ENCODE results near the gene NRDC. TPM values are rescaled to one million over a fixed set of nuclear protein-coding genes. Genes with fewer than 3 reads are reported as not detected.

Gene NRDC
- total and polyA plus RNA-seq, 7 donors, result 34.4 to 91.4 (median 71.0) TPM

GRCh38 chr1:51752073-51752948, 126.2 kb downstream of the NRDC start:
- Histone ChIP-seq H3K4me1 (no peaks in the 10 kb centered on the region), H3K36me3 (peaks cover 0 to 37% (median 4%) of the 10 kb centered on the region in 4 donors), H3K27ac (no peak overlapping the region), H3K27me3 (no peaks in the 10 kb centered on the region), H3K9me3 (no peaks in the 10 kb centered on the region), H3K4me3 (no peak overlapping the region)
- 94 to 97% methylated on average over 11 of the region's 11 CpGs for WGBS, 2 donors
- TF ChIP-seq POLR2A (IDR thresholded peaks at IDR 0.05), result no peak
- no peak for TF ChIP-seq EP300 (IDR thresholded peaks at IDR 0.05)
- no peak for DNase-seq
- intact Hi-C loops (cut with DNase I), result no loop called here

GRCh38 chr1:51750729-51751128, 127.8 kb downstream of the NRDC start:
- H3K4me3 ChIP-seq, result no peak overlapping the region
- H3K27ac ChIP-seq, result no peak overlapping the region
- H3K4me1 ChIP-seq, result no peaks in the 10 kb centered on the region
- DNase-seq, result no peak
- no peaks in the 10 kb centered on the region for H3K9me3 ChIP-seq
- intact Hi-C loops (cut with DNase I), result no loop called here
- peaks cover 0 to 33% (median 4%) of the 10 kb centered on the region in 4 donors for H3K36me3 ChIP-seq
- TF ChIP-seq POLR2AphosphoS5 (IDR thresholded peaks at IDR 0.05), result no peak
- TF ChIP-seq EP300 (IDR thresholded peaks at IDR 0.05), result no peak
- TF ChIP-seq POLR2A (IDR thresholded peaks at IDR 0.05), result no peak
- TF ChIP-seq CTCF (IDR thresholded peaks at IDR 0.05), result no peak
- no peaks in the 10 kb centered on the region for H3K27me3 ChIP-seq
- WGBS, 2 donors, result 97% methylated on average over 1 of the region's 1 CpG

GRCh38 chr1:51750218-51750617, 128.3 kb downstream of the NRDC start:
- Histone ChIP-seq H3K9me3 (no peaks in the 10 kb centered on the region), H3K36me3 (peaks cover 0 to 28% (median 4%) of the 10 kb centered on the region in 4 donors), H3K4me3 (no peak overlapping the region), H3K27me3 (no peaks in the 10 kb centered on the region), H3K4me1 (no peaks in the 10 kb centered on the region), H3K27ac (no peak overlapping the region)
- DNase-seq, result no peak
- TF ChIP-seq CTCF (IDR thresholded peaks at IDR 0.05), result no peak
- TF ChIP-seq POLR2AphosphoS5 (IDR thresholded peaks at IDR 0.05), result no peak
- TF ChIP-seq EP300 (IDR thresholded peaks at IDR 0.05), result no peak
- no peak for TF ChIP-seq POLR2A (IDR thresholded peaks at IDR 0.05)
- 95 to 96% methylated on average over 3 of the region's 3 CpGs for WGBS, 2 donors
- intact Hi-C loops (cut with DNase I), result no loop called here

GRCh38 chr1:51749151-51749550, 129.4 kb downstream of the NRDC start:
- Histone ChIP-seq H3K27ac (no peak overlapping the region), H3K9me3 (no peaks in the 10 kb centered on the region), H3K4me3 (no peak overlapping the region), H3K4me1 (peaks cover 0 to 6% (median 0%) of the 10 kb centered on the region in 4 donors), H3K27me3 (no peaks in the 10 kb centered on the region), H3K36me3 (peaks cover 0 to 26% (median 3%) of the 10 kb centered on the region in 4 donors)
- no peak for DNase-seq
- no peak for TF ChIP-seq POLR2A (IDR thresholded peaks at IDR 0.05)
- TF ChIP-seq EP300 (IDR thresholded peaks at IDR 0.05), result no peak
- no peak for TF ChIP-seq POLR2AphosphoS5 (IDR thresholded peaks at IDR 0.05)
- TF ChIP-seq CTCF (IDR thresholded peaks at IDR 0.05), result no peak
- 97 to 98% methylated on average over 3 of the region's 3 CpGs for WGBS, 2 donors
- intact Hi-C loops (cut with DNase I), result no loop called here

GRCh38 chr1:51745304-51745570, 133.3 kb downstream of the NRDC start:
- no peak for DNase-seq
- intact Hi-C loops (cut with DNase I), result no loop called here
- peaks cover 0 to 7% (median 0%) of the 10 kb centered on the region in 4 donors for H3K36me3 ChIP-seq
- TF ChIP-seq CTCF (IDR thresholded peaks at IDR 0.05), result no peak
- TF ChIP-seq EP300 (IDR thresholded peaks at IDR 0.05), result no peak
- TF ChIP-seq POLR2A (IDR thresholded peaks at IDR 0.05), result no peak
- no peak for TF ChIP-seq POLR2AphosphoS5 (IDR thresholded peaks at IDR 0.05)
- no peaks in the 10 kb centered on the region for H3K27me3 ChIP-seq
- H3K27ac ChIP-seq, result no peak overlapping the region
- H3K4me1 ChIP-seq, result peaks cover 0 to 13% (median 0%) of the 10 kb centered on the region in 4 donors
- no peaks in the 10 kb centered on the region for H3K9me3 ChIP-seq
- no peak overlapping the region for H3K4me3 ChIP-seq

Data from sigmoid colon (tissue), 7 donors.